Activated CD4-positive, alpha-beta memory T cell treated with anti-CD3 and anti-CD28 coated beads for 36 hours (primary cell): ENCODE results near the gene LBHD2. TPM values are rescaled to one million over a fixed set of nuclear protein-coding genes. Genes with fewer than 3 reads are reported as not detected.

Source experiments
- CTCF ChIA-PET: fragments of 350-600 bp; sonication (Branson Sonifier 250); formaldehyde crosslinking; loops from one replicate; lab custom pipeline; 2021; ENCODE audit warnings: antibody characterized with exemption, inconsistent platforms; lab: Charles Lee
- POLR2A ChIA-PET: fragments of 350-600 bp; sonication (Branson Sonifier 250); formaldehyde crosslinking; loops from one replicate; lab custom pipeline; 2021; ENCODE audit warnings: antibody characterized with exemption; lab: Charles Lee
- DNase-seq: peaks from one replicate; pipeline ENCODE4 v3.0.0-alpha.2; 2020
- H3K27ac Mint-ChIP-seq: one replicate; pipeline ENCODE4 v1.8.0; 2021; ENCODE audit warnings: mixed read lengths
- H3K27me3 Mint-ChIP-seq: one replicate; pipeline ENCODE4 v1.8.0; 2021; ENCODE audit warnings: mixed read lengths
- H3K36me3 Mint-ChIP-seq: one replicate; pipeline ENCODE4 v1.8.0; 2021; ENCODE audit warnings: mixed read lengths
- H3K4me1 Mint-ChIP-seq: one replicate; pipeline ENCODE4 v1.8.0; 2021; ENCODE audit warnings: low read depth, mixed read lengths
- H3K4me3 Mint-ChIP-seq: one replicate; pipeline ENCODE4 v1.8.0; 2021; ENCODE audit warnings: mild to moderate bottlenecking, mixed read lengths
- H3K9me3 Mint-ChIP-seq: one replicate; pipeline ENCODE4 v1.8.0; 2021; ENCODE audit warnings: mixed read lengths
- intact Hi-C: fragments of 100-400 bp; cut with micrococcal nuclease; formaldehyde crosslinking; loops from one replicate; pipeline ENCODE4 v1.15.1; 2023
- total RNA-seq, 2 experiments: library from RNA; stranded (reverse); gene quantifications; one replicate each; pipeline ENCODE4 v1.2.3, GENCODE V29; 2021

LBHD2 gene
- total RNA-seq, 2 experiments from 2014 or later, result not detected

- H3K4me1 Mint-ChIP-seq, result peaks cover 3% of the 10 kb centered on the region
- H3K27ac Mint-ChIP-seq, result no peak overlapping the region
- POLR2A ChIA-PET, result no interaction called here
- no peak for DNase-seq
- H3K9me3 Mint-ChIP-seq, result no peaks in the 10 kb centered on the region
- no peak overlapping the region for H3K4me3 Mint-ChIP-seq
- no peaks in the 10 kb centered on the region for H3K36me3 Mint-ChIP-seq
- intact Hi-C loops, result no loop called here
- CTCF ChIA-PET, result interaction anchor here (0.8 to 1.3 kb wide), 3 partner anchors 10 to 18 kb away, joined by 4 to 8 read pairs (median 6); no protein-coding TSS in a partner anchor
- H3K27me3 Mint-ChIP-seq, result peaks cover 16% of the 10 kb centered on the region
These were observed 2.8 kb downstream of the LBHD2 start for GRCh38 chr14:103086771-103087342.

GRCh38 chr14:103087343-103087835 is 3.4 kb downstream of the LBHD2 start:
- peaks cover 16% of the 10 kb centered on the region for H3K27me3 Mint-ChIP-seq
- no peak overlapping the region for H3K4me3 Mint-ChIP-seq
- peaks cover 3% of the 10 kb centered on the region for H3K4me1 Mint-ChIP-seq
- intact Hi-C loops, result no loop called here
- no peak overlapping the region for H3K27ac Mint-ChIP-seq
- ChIA-PET POLR2A (no interaction called here), CTCF (interaction anchor here (0.8 to 1.3 kb wide), 3 partner anchors 9 to 18 kb away, joined by 4 to 8 read pairs (median 6); no protein-coding TSS in a partner anchor)
- no peak for DNase-seq
- no peaks in the 10 kb centered on the region for H3K9me3 Mint-ChIP-seq
- no peaks in the 10 kb centered on the region for H3K36me3 Mint-ChIP-seq

DNA sequence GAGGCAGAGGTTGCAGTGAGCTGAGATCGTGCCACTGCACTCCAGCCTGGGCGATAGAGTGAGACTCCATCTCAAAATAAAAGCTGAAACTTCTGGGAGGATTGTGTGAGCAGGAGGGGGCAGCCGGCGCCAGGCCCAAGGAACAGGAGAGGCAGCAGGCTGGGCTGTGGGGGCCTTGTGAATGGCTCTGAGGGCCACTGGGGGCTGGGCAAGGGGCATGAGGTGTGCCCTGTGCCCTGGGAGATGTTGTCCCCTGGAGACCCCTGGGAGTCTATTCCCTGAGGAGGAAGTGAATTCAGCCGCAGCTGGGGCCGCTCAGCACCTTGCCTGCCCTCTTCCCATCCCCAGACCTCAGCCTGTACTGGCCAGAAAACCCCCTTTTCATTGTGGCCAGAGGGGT is 4.9 kb downstream of the LBHD2 start:
- peaks cover 15% of the 10 kb centered on the region for H3K27me3 Mint-ChIP-seq
- ChIA-PET POLR2A (no interaction called here), CTCF (interaction anchor here (1.0 to 1.2 kb wide), 2 partner anchors 12 to 16 kb away, joined by 3 to 4 read pairs; no protein-coding TSS in a partner anchor)
- intact Hi-C loops, result no loop called here
- no peaks in the 10 kb centered on the region for H3K36me3 Mint-ChIP-seq
- H3K4me1 Mint-ChIP-seq, result peaks cover 3% of the 10 kb centered on the region
- no peak for DNase-seq
- no peak overlapping the region for H3K27ac Mint-ChIP-seq
- H3K4me3 Mint-ChIP-seq, result no peak overlapping the region
- no peaks in the 10 kb centered on the region for H3K9me3 Mint-ChIP-seq

DNA sequence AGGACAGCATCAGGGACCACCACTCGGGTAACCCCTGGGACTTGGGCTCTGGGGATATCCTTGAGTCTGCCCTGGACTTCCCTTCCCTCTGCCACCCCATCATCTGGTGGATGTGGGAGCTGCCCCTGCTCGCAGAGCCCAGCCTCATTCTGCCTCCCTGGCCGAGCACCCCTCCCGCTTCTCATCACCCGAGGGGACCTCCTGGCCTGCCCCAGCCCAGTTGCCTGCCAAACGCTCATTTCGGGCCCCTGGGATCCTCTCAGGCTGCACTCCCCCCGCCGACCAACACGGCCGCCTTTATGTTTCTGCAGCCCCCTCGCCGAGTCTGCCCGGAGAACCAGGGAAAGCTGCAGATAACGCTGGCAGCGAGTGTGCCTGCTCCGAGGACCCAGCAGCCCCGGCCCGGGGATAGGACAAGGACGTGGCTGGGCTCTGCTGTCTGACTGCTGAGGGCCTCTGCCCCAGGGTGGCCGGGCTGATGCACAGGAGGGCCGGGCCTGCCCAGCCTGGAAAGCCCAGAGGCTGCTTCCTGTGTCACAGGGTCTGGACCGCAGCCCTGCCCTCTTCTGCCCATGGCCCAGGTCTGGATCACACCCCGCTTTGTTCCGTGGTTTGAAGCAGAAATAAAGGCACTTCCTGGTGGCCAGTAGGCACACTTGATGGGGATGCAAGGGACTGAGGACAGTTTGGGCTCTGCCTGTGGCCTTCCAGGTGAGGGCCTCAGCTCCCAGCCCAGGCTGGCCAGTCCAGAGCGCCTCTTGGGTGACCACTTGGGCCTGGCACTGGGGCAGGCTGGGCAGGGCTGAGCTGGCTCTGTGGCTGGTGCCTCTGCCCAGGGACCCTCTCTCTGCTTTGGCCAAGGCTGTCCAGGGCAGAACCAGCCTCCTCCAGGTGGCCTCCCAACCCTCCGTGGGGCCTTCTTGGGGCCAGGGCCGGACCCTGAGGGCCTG is 5.7 kb downstream of the LBHD2 start:
- intact Hi-C loops, result no loop called here
- Mint-ChIP-seq H3K36me3 (no peaks in the 10 kb centered on the region), H3K27me3 (peaks cover 12% of the 10 kb centered on the region), H3K9me3 (no peaks in the 10 kb centered on the region), H3K4me3 (no peak overlapping the region), H3K4me1 (peaks cover 3% of the 10 kb centered on the region), H3K27ac (no peak overlapping the region)
- CTCF ChIA-PET, result interaction anchor here (1.0 to 3.3 kb wide), 3 partner anchors 13 to 16 kb away, joined by 3 to 16 read pairs (median 4); no protein-coding TSS in a partner anchor
- no peak for DNase-seq
- POLR2A ChIA-PET, result no interaction called here

DNA sequence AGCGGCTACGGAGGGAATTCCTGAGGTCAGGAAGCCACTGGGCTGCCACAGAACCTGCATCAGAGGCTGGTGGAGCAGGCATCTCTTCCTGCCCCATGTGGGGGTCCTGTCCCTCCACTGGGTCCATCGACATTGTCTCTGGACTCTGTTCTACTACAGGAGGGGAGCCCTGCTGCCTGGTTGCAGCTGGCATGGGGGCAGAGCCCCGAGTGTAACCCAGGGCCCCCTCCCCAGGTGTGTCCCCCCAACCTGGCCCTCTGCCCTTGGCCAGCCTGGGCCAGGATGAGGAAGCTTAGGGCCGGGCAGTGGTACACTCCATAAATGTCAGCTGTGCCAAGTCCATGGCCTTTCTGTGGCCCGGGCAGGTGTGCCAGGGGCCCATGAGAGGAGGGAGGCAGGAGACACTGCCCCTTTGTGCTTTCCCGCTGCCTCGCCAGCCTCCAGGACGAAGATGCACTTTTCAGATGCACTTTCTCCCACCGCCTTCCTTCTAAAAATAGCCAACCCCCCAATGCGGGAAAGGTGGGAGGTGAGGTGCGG is 6.5 kb downstream of the LBHD2 start:
- no peak overlapping the region for H3K27ac Mint-ChIP-seq
- H3K4me1 Mint-ChIP-seq, result peaks cover 3% of the 10 kb centered on the region
- intact Hi-C loops, result no loop called here
- POLR2A ChIA-PET, result interaction anchor here (0.6 kb wide), 1 partner anchor 202 kb away, joined by 4 read pairs; no protein-coding TSS in a partner anchor
- DNase-seq, result no peak
- H3K36me3 Mint-ChIP-seq, result no peaks in the 10 kb centered on the region
- peaks cover 9% of the 10 kb centered on the region for H3K27me3 Mint-ChIP-seq
- peak overlapping the region; percentile 29 for H3K4me3 Mint-ChIP-seq
- no peaks in the 10 kb centered on the region for H3K9me3 Mint-ChIP-seq
- CTCF ChIA-PET, result interaction anchor here (0.6 to 3.3 kb wide), 2 partner anchors 15 to 202 kb away, joined by 3 to 16 read pairs; no protein-coding TSS in a partner anchor

- ChIA-PET POLR2A (interaction anchor here (0.6 kb wide), 1 partner anchor 201 kb away, joined by 4 read pairs; no protein-coding TSS in a partner anchor), CTCF (interaction anchor here (0.6 to 3.3 kb wide), 3 partner anchors 14 to 201 kb away, joined by 3 to 16 read pairs (median 6); no protein-coding TSS in a partner anchor)
- Mint-ChIP-seq H3K4me3 (peak overlapping the region; percentile 29), H3K27ac (no peak overlapping the region), H3K27me3 (peaks cover 8% of the 10 kb centered on the region), H3K4me1 (peaks cover 3% of the 10 kb centered on the region), H3K36me3 (no peaks in the 10 kb centered on the region), H3K9me3 (no peaks in the 10 kb centered on the region)
- peak; percentile 81 for DNase-seq
- intact Hi-C loops, result no loop called here
These were observed 7.3 kb downstream of the LBHD2 start for GRCh38 chr14:103091041-103091882.

GRCh38 chr14:103091883-103092222 is 7.8 kb downstream of the LBHD2 start:
- H3K4me3 Mint-ChIP-seq, result no peak overlapping the region
- H3K27ac Mint-ChIP-seq, result no peak overlapping the region

DNA sequence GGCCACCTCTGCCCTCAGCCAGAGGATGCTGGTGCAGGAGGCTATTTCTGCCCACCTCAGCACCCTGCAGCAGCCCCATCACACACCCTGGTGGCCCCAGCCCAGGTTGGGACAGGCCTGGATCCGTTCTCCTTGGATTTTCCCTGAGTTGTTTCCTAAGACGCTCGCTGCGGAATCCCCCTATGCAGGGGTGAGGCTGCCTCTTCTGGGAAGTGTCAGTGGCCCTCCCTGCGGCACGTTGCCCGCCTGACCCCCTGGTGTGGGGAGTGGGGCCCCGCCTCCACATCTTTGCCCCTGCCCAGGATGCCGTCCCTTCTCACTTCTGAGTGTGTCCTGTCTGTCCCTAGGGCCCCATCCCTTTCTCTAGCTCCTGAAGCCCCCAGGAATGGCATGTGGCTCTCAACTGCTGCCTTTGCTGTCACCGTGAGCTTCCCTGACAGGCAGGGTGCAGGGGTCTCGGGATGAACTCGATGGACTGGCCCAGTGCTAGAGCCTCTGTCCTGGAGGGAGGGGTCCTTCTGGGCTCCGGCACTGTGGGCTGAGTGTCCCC is 9.9 kb downstream of the LBHD2 start:
- Mint-ChIP-seq H3K27ac (no peak overlapping the region), H3K9me3 (no peaks in the 10 kb centered on the region), H3K4me3 (no peak overlapping the region), H3K27me3 (peaks cover 3% of the 10 kb centered on the region), H3K4me1 (peaks cover 3% of the 10 kb centered on the region), H3K36me3 (no peaks in the 10 kb centered on the region)
- no peak for DNase-seq
- POLR2A ChIA-PET, result no interaction called here
- CTCF ChIA-PET, result interaction anchor here (0.8 to 3.4 kb wide), 3 partner anchors 11 to 459 kb away, joined by 3 to 34 read pairs (median 3); no protein-coding TSS in a partner anchor
- intact Hi-C loops, result no loop called here

More at GRCh38 chr14:103091883-103092222, 7.8 kb downstream of the LBHD2 start:
- ChIA-PET POLR2A (no interaction called here), CTCF (interaction anchor here (1.0 to 3.3 kb wide), 3 partner anchors 14 to 397 kb away, joined by 3 to 16 read pairs (median 6); no protein-coding TSS in a partner anchor)
- intact Hi-C loops, result no loop called here
- Mint-ChIP-seq H3K27me3 (peaks cover 3% of the 10 kb centered on the region), H3K36me3 (no peaks in the 10 kb centered on the region), H3K4me1 (peaks cover 3% of the 10 kb centered on the region), H3K9me3 (no peaks in the 10 kb centered on the region)
- DNase-seq, result no peak

DNA sequence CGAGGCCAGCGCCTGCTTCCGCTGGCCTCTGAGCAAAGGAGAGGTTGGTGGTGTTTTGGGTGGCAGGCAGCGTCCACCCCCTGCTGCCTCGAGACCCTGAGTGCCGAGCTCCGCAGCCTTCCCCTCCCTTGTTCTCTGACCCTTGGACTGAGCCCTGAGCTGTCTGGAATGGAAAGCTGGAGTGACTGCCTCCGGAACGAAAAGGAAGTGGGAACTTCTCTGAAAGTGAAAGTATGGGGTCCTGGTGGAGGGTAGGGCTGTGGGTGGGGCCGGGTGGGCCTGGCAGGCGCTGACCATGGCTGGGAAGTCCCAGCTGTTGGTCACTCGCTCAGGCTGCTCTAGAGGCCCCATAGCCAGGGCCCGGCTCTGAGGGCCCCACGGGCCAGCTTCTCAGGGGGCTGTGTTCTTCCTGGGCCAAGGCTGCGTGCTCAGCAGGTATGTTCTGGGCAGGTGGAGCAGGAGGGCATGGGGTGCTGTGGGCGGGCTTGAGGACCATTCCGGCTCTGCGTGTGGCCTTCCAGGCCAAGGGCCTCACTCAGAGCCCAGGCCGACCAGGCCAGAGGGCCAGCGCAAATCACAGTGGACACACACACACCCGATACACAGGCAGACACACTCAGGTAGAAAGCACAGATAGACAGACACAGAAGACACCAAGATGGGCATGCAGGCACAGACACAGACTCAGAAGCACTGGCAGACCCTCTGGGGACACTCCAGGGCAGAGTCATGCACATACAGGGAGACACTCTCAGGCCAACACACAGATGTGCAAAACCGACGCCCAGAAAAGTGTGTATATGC is 10.6 kb downstream of the LBHD2 start, which contains the start of gene EXOC3L4:
Gene EXOC3L4 (plus strand): TSS at position 320 of the 804 bp plus-strand sequence. CDS start 5,495 bp downstream, outside the sequence.
- DNase-seq, result no peak
- H3K4me1 Mint-ChIP-seq, result peaks cover 3% of the 10 kb centered on the region
- H3K36me3 Mint-ChIP-seq, result no peaks in the 10 kb centered on the region
- H3K27me3 Mint-ChIP-seq, result peaks cover 3% of the 10 kb centered on the region
- intact Hi-C loops, result no loop called here
- ChIA-PET POLR2A (no interaction called here), CTCF (interaction anchor here (0.8 to 3.4 kb wide), 3 partner anchors 11 to 459 kb away, joined by 3 to 34 read pairs (median 3); no protein-coding TSS in a partner anchor)
- no peak within 1 kb of the TSS for H3K27ac Mint-ChIP-seq
- no peak within 1 kb of the TSS for H3K4me3 Mint-ChIP-seq
- H3K9me3 Mint-ChIP-seq, result no peaks in the 10 kb centered on the region

DNA sequence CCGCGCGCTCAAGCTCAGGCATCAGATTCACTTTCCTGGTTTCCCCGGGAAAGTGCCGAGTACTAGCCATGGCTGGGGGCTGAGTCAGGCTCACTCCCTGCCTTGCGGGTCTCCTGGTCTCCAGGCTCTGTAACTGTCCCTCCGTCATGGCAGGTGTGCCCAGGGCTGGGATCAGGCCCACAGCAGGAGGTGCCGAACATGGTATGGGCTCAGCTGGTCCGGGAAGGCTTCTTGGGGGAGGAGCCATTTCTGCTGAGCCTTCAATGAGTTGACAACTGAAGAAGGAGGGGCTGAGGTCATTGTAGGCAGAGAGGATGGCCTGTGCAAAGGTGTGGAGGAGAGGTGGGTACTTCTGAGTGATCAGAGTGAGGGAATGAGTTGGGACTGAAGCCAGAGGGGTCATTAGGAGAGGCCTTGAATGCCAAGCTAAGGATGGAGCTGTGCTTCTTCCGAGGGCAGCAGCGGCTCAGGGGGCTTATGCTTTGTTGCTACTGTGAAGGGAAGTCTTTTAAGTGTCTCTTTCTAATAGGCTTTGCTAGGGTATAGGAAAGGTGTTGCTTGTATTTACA is 11.3 kb downstream of the LBHD2 start:
- ChIA-PET CTCF (interaction anchor here (0.6 to 3.4 kb wide), 2 partner anchors 10 to 401 kb away, joined by 3 to 34 read pairs; no protein-coding TSS in a partner anchor), POLR2A (no interaction called here)
- no peak for DNase-seq
- Mint-ChIP-seq H3K36me3 (no peaks in the 10 kb centered on the region), H3K4me1 (peaks cover 3% of the 10 kb centered on the region), H3K27ac (no peak overlapping the region), H3K27me3 (peaks cover 3% of the 10 kb centered on the region), H3K9me3 (no peaks in the 10 kb centered on the region), H3K4me3 (no peak overlapping the region)
- intact Hi-C loops, result no loop called here
